D721Med (cell line): ENCODE measurements around the gene LMO4.

Experiments used
- DNase-seq: peaks from one replicate; pipeline ENCODE4 v3.0.0; 2011; ENCODE audit warnings: low spot score; ENCODE audit not compliant: insufficient read length
- FAIRE-seq: peaks from 2 replicates; lab custom pipeline; 2011; peaks lifted over from hg19 to GRCh38; lab: Jason Lieb, UNC
- TF ChIP-seq, protein P1 (sequence below): IDR thresholded peaks from 2 replicates; pipeline ENCODE4 v1.5.1; 2012; ENCODE audit warnings: mild to moderate bottlenecking, control low read depth; ENCODE audit not compliant: insufficient read depth; ENCODE audit errors: missing control alignments

LMO4 gene

DNA sequence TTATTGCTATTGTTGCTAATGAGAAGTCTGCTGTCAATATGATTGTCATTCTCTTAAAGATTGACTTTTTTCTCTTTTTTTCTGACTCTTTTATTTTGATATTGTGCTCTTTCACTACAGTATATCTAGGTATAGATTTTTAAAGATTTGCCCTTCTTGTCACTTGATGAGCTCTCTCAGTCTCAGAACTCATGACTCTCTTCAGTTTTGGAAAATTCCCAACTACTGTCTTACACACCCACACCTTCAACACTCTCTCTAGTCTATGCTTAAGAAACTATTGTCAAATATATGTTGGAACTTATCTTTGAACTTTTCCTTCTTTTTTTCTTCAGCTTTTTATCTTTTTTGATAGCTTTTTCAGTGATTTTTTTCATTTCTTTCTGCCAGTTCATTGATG is 50.6 kb downstream of the LMO4 start:
- no peak for DNase-seq
- no peak for FAIRE-seq
- TF ChIP-seq, protein P1, sequence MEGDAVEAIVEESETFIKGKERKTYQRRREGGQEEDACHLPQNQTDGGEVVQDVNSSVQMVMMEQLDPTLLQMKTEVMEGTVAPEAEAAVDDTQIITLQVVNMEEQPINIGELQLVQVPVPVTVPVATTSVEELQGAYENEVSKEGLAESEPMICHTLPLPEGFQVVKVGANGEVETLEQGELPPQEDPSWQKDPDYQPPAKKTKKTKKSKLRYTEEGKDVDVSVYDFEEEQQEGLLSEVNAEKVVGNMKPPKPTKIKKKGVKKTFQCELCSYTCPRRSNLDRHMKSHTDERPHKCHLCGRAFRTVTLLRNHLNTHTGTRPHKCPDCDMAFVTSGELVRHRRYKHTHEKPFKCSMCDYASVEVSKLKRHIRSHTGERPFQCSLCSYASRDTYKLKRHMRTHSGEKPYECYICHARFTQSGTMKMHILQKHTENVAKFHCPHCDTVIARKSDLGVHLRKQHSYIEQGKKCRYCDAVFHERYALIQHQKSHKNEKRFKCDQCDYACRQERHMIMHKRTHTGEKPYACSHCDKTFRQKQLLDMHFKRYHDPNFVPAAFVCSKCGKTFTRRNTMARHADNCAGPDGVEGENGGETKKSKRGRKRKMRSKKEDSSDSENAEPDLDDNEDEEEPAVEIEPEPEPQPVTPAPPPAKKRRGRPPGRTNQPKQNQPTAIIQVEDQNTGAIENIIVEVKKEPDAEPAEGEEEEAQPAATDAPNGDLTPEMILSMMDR: no peak

DNA sequence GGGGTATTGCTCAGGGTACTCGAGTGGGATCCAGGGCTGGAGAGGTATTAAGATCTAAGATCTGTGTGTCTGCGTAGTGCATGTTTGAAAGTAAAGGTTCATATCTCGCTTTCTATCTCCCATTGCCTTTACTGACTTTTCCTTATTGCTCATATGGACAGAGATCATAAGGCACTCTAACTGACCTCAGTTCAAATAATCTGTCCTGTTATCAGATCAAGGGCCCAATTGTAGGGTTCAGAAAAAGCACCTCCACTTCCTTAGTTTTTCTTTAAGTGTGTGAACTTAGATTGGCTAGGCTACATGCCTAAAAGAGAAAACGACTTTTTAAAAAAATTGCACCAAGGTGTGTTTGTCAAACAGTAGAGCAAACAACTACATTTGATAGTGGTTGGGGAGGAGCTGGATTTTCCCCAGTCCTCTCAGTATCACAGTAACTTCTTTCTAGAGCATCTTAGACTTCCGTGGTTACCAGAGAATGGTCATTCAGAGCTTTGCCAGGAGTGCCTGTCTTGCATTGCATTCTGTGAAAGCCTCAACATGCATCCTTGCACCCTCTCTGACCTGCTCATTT is 57.6 kb downstream of the LMO4 start:
- no peak for FAIRE-seq
- no peak for DNase-seq
- TF ChIP-seq, protein P1: no peak

DNA sequence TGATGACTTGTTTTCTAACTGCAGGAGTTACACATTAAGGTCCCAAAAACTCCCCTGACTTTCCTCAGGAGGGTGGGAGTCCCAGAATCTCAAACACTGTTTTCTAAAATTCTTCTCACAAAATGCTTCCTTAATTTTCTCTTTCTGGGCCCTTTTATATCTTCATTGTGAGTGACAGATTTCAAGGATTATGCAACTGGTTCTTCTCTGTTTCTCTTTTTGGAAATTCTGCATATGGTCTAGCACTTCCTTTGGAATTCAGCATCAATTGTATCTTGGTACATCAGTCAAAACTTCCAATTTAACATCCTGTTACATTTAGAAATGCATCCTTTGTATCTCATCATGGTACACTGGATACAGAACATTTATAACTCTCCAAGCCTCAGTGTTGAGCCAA is 59.7 kb downstream of the LMO4 start:
- no peak for DNase-seq
- TF ChIP-seq, protein P1: no peak
- FAIRE-seq: no peak

DNA sequence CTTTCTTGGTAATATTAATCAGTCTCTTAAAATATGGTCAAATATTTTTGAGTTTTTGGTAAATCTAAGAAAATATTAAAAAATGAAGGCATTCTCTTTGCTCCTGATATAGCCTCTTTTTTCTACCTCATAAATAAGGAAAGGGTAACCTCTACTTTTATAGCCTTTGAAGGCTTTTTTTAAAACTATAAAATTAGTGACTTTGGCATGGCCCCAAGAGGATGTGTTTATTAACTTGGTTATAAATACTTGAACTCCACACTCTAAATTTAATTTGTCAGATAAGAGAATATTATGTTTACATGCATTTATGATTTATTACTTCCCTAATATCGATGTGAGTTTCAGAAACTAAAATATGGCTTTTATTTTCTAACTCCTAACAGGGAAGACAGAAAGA is 60.3 kb downstream of the LMO4 start:
- FAIRE-seq (no peak), DNase-seq (no peak)
- TF ChIP-seq, protein P1: no peak

DNA sequence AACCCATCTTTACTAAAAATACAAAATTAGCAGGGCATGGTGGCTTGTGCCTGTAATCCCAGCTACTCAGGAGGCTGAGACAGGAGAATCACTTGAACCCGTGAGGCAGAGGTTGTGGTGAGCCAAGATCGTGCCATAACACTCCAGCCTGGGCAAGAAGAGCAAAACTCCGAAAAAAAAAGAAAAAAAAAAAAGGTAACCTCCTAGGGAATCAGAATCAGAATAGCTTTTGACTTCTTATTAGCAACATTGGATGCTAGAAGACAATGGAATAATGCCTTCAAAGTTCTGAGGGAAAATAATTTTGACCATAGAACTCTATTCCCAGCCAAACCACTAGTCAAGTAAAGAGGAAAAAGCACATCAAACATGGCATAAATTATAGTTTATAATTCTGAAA is 60.9 kb downstream of the LMO4 start:
- no peak for DNase-seq
- FAIRE-seq: no peak
- TF ChIP-seq, protein P1: no peak

DNA sequence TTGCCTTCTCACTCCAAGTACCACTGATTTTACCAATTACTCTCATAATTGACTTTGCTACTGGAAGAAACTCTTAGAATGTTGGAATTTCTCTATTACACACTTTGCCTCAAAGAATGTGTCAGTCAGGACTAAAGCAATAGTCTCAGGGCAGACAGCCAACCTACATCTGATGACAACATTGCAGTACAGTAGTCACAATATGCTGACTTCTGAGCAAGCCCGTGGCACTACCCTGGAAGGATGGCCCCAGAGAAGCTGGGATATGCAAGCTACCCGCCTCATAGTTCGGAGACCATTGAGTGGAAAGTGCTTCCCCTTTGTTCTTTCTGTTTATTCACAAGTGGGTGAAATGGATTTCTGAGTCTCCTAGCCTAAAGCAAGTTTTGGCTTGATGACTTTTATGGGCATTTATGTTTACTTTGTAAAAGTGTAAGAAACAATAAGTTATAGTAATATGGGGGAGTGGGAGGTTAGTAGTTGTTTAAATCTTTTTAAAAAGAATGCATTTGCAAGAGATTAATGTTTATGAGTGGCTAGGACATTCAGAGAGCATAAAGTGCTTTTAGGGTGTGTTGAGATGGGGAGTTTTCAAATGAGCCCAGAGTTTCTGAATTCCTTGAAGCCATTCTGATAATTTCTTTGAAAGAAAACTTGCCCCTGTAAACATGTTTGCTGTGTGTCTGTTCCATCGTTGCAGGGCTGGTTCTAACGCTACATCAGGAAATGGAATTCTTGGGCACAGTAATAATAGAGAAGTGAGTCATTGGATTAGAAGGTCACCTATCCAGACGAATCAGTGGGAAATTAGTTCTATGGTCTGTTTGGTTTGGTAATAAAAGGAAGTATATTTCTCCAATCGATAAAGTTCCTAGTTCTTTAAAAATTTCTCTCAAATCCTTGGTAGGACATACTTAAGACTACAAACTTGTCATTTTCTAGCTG is 63.8 kb downstream of the LMO4 start:
- FAIRE-seq (no peak), DNase-seq (no peak)
- TF ChIP-seq, protein P1: no peak
